Germinal center (tissue), 1 donor: ENCODE measurements around the gene HINFP.
"Not testable (repeated sequence)": the region's sequence is repeated elsewhere in the genome, so short reads cannot be mapped to it uniquely, and the experiment has no call there.

Source experiments
- DNase-seq: peaks from one replicate; pipeline ENCODE4 v3.0.0; 2012; ENCODE audit warnings: mixed read lengths, low spot score

HINFP gene

DNA sequence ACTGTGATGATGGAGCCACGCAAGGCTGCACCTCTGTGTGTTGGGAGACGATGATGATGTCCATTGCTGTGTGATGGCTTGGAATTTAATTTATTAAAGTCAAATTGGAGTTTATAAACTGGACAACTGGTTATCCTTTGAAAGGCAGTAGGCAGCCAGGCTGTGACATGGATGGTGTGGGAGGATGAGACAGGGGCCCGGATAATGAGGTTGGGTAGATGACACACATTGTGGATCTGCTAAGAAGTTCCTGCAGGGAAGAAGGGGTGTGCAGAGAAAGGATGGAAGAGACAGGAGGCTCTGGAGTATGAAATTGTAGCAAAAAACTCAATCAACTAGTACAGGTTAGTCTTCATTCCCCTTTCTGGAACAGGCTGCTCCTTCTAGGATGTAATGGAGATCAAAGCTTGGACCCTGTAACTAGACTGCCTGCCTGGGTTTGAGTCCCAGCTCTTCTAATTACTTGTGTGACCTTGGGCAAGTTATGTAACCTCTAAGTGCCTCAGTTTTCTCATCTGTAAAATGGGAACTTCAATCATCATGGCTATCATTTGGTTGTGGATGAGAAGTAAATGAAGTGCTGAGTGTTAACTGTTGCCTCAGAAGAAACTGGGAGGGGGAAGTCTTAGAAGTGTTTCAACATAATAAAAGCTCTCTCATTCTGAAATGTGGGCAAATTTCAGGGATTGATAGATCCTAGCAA is 4.2 kb upstream of the HINFP start:
- no peak for DNase-seq

DNA sequence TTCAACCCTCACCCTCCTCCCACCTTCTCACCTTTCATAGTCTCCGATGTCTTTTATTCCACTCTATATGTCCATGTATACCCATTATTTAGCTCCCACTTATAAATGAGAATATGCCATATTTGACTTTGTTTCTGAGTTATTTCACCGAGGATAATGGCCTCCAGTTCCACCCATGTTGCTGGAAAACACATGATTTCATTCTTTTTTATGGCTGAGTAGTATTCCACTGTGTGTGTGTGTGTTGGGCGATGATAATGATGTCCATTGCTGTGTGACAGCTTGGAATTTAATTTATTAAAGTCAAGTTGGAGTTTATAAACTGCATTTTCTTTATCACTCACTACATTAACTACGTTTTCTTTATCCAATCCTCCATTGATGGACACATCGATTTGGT is 3.2 kb upstream of the HINFP start:
- DNase-seq = no peak

DNA sequence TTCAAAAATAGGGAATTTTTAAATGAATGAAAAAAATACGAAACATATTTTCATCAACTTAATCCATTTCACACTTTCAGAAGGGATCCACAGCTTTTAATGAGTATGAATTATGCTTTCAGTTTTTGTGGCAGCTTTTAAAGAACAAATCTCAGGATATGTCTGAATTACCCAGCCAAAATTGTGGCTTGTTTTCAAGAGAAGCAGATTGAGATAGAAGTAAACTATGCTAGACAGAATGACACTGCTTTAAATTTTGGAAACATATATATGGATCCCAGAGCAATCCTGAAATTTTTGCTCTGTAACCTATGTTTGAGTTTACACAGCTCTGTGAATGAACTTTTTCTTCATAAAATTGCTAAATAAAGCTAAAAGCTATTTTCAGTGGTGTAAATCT is 2.4 kb upstream of the HINFP start:
- no peak for DNase-seq

DNA sequence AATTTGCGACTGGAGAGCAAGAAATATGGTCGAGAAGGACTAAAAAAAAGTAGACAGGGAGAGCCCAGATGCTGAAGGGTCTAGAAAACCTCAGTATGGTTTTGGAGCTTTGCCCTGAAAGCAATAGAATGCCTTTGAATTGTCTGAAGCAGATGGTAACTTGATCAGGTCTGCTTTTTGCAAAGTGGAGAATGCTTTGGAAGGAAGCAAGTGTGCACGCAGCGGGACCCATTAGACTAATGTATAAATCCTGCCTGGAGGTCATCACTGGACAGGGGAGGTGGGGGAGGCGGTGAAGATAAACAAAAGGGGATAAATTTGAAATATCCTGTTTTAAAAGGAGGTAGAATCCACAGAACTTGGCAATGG is 757 bp upstream of the HINFP start:
- DNase-seq = no peak

DNA sequence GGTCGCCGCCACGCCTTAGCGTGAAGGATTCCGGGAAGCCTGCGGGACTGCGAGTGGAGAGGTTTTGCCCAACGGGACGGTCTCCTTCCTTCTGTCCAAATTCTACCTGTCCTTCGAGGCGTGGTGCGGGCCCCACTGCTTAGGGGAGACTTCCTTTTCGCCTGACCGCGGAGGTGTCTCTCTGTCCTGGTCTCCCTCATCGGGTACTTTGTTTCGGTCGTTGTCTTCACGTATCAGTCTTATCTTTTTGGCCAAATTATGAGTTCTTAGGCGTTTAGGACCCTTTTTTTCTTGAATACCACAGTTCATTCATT is 388 bp downstream of the HINFP start:
- no peak for DNase-seq

DNA sequence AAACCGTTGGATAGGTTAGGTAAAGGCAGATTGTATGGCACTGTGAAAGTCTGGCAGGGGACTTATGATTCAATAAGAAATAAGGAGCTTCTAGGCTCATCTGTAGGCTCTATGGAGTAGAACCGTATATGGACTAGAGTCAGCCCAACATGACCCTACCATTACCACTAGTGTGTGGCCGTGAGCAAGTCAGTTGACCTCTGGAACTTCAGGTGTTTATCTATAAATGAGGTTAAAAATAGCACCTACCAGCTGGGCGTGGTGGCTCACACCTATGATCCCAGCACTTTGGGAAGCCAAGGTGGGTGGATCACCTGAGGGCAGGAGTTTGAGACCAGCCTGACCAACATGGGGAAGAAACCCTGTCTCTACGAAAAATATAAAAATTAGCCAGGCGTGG is 4.4 kb downstream of the HINFP start:
- no peak for DNase-seq

DNA sequence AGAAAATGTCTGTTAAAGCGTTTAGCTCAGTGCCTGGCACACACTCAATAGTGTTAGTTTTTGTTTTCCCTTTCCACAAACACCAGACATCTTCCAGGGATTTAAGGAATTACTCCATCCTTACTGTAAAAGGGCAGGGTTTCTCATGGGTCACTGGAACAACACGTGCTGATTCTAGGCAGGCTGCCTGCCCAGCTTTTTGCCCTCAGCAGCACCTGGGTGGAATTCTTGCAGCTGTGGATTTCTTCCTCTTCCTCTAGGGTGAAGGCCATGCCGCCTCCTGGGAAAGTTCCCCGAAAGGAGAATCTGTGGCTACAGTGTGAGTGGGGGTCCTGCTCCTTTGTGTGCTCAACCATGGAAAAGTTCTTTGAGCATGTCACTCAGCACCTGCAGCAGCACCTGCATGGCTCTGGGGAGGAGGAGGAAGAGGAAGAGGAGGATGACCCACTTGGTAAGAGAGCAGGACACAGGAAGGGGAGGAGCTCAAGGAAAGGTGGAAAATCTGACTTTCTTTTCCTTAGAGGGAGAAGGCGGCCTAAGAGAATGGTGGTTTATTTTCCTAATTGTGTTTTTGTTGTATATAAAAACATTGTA is 5.4 kb downstream of the HINFP start:
- no peak for DNase-seq

DNA sequence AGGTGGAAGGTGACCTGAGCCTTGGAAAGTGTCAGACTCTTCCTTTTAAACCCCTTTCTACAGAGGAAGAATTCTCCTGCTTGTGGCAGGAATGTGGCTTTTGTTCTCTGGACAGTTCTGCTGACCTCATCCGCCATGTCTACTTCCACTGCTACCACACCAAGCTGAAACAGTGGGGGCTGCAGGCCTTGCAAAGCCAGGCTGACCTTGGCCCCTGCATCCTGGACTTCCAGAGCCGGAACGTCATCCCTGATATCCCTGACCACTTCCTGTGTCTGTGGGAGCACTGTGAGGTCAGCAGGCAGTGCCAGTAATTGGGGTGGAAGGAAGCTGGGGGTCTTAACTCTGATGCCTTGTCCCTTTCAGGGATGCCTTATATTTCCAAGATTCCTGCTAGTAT is 9.3 kb downstream of the HINFP start:
- no peak for DNase-seq

DNA sequence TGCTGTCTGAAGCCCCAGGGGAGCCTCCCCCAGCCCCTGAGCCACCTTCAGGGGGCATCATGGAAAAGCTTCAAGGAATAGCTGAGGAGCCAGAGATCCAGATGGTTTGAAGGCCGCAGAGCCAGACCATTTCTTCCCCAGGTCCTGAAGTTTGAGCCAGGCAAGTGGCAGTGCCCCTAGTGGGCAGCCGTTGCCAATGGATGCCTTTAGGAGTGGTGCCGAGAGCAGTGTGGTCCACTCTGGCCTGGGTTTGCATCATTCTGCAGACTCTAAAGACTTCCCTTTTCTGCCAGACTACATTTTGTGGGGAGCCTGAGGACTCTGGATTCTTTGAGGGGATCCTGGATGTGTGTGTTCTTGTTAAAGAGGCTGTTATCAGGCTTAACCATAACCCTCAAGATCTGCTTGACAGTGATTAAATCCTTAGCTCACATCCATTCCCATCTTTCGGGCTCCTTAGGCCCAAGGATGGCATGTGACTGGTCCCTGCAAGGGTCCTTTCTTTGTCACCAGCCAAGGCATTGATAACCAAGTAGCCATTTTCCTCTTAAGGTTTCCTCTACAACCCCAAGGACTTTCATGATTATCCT is 13.1 kb downstream of the HINFP start:
- DNase-seq = peak; percentile 32

DNA sequence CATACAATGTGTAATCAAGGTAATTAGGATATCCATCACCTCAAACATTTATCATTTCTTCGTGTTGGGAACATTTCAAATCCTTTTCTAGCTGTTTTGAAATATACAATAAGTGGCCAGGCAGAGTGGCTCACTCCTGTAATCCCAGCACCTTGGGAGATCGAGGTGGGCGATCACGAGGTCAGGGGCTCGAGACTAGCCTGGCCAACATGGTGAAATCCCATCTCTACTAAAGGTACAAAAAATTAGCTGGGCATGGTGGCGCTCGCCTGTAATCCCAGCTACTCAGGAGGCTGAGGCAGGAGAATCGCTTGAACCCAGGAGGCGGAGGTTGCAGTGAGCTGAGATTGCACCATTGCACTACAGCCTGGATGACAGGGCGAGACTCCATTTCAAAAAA is 17.9 kb downstream of the HINFP start:
- not testable (repeated sequence) for DNase-seq

DNA sequence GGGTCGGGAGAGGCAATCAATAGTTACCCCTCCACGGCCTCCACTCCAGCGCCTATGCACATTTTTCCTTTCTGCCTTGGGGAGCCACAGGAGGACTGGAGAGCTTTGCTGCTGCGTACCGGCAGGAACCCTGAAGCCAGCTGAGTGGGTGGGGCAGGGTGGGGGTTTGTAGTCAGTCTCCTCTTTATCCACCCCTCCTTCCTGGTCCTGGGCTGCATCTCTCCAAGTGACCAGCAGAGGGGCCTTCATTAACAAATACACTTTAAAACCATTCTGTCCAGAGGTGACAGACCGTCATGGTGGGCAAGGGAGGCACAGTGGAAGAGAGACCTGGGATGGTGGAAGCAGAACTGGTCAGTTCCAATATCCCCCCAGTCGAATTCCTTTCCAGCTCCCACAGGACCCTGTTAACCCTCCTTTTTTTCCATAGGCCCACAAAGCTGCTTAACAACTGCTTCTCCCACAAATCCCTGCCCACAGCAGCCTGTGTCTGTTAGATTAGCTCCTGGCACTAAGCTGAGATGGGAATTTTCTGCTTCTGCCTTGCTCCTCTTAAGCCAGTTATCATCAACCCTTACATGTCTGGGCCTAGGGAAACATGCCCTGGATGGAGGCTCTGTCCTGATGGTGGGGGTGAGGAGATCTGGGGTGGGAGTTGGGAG is 23.6 kb downstream of the HINFP start:
- peak; percentile 67 for DNase-seq

DNA sequence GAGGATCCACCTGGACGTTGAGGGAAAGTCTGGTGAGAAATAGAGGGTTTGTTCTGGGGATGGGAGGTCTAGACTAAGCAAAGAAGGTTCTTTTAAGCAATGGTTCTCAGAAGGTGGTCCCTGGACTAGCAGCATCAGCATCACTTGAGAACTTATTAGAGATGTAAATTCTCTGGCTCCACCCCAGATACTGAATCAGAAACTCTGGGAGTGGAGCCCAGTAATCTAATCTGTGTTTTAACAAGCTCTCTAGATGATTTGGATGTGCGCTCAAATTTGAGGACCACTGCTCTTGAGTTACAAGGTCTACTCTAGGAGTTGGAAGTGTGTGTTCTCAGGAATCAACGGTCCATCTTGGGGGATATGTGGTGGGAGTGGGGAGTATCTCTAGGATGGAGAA is 24.2 kb downstream of the HINFP start:
- DNase-seq = no peak

DNA sequence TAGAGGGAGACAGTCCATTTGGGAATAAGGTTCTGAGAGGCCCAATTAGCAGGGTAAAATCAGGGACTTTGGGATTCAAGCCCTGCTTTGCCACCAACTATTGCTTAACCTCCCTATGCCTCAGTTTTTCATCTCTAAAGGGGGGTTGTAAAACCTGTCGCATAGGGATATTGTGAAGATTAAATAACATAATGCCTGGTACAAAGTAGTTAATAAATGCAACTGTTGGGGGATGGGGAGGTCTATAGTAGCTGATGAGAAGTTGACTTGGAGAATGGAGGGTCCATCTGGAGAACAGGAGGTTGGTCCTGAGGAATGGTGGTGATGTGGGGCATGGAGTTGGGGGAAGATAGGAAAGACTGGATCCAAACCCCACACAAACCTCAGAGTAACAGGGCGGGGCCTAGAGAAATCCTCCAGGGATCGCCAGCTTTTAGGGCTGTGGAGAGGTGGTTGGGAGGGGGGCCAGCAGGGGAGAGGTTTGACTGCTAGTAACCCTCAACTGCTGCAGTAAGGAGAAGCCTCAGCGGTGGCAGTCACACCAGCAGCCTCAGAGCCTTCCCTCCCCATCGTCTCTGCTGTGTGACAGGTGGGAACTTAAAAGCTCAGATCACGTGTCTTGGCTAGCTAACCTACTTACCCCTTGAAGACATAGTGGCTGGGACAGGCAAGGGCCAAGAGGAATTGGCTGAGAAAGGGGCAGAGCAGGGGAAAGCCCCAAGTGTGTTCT is 26.4 kb downstream of the HINFP start:
- DNase-seq = no peak

DNA sequence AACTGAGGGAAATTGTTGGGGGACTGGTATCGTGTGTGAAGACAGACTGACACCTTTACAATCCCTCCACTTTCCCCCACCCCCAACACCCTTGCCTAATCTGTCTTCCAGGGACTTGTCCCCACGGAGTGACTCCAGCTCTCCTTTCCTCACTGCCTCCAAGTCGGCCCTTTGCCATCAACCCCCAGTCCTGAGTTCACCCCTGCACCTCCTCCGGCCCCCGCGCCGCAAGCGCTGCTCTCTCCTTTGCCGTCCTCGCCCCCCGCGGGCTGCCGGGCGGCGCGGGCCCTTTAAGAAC is 27.3 kb downstream of the HINFP start:
- no peak for DNase-seq

DNA sequence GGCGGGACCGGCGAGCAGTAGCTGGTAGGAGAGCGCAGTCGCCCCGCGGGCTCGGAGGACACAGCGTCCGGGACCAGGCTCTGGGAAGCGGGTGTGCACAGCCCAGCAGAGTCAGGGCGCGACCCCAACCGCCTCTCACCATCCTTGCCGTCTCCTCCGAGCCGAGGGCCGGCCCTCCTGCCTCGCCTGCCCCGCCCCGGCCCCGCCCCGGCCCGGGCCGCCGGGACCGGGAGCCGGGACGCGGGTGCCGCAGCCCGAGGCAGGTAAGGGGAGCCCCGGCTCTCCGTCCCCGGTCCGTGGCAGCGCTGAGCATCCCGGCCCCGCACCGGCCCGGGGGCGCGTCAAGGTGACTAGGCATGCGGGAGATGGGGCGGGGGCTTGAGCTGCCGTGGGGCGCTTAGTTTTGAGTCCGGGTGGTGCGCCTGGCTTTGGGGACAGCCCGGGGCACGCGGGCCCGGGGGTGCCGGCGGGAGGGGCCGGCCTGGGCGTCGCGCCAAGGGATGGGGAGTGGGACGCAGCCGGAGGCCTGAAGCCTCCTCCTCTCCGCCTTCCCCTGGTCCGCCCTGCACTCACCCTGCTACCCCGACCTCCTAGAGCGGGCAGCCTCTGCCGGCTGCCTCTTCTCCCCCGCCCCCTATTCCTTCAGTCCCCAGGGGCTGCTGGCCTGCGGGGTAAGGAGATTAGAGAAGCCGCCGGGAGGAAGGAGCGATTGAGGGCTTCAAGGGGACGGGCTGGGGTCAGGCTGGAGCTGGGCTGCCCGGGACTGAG is 27.8 kb downstream of the HINFP start, which contains the start of gene ABCG4:
Gene ABCG4 (plus strand): TSS at position 35 of the 768 bp plus-strand sequence. CDS start 914 bp downstream, outside the sequence.
- DNase-seq = peak; percentile 28

DNA sequence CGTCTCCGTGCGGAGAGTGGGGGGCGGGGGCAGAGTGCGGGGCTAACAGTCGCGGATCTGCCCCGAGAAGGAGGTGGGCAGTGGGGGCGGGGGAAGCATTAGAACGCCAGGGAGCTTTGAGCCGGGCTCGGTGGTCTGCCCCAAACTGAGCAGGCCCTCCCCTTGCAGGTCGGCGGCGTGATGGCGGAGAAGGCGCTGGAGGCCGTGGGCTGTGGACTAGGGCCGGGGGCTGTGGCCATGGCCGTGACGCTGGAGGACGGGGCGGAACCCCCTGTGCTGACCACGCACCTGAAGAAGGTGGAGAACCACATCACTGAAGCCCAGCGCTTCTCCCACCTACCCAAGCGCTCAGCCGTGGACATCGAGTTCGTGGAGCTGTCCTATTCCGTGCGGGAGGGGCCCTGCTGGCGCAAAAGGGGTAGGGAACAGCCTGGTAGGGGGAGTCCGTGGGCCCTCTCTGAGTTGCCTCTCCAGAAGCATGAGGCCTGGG is 28.5 kb downstream of the HINFP start:
- no peak for DNase-seq

DNA sequence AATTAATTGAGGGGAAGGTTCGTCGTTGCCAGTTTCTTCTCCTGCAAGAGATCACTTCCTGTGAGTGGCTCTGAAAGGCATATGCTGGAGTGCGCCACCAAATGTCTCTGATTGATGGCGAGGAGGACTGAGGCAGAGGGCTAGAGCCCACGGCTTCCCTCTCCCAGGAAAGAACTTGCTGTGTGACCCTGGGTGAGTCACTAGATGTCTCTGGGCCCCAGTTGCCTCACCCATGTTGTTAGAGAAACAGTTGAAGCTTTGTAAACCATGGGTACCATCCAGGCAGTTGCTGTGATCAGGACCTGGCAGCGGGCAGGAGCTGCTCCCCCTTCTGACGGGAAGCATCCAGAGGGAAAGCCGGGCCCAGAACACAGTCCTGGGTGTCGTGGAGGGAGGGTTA is 30.7 kb downstream of the HINFP start:
- DNase-seq = no peak

DNA sequence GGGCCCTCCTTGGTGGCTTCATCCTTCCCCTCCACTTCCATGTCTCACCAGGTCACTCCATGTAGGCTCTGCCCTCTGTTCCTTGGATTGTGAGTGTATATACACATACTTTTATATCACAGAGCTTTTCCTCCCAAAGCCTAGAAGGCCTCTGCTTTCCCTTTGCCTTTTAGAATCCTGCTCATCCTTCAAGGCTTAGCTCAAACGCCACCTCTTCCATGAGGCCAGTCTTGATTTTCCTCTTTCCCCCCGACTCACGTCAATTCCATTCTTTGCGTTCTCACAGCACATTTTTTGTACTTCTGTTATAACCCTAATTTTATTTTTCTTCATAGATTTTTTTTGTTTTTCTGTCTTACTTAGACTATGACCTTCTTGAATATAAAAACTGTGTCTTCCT is 31.2 kb downstream of the HINFP start:
- no peak for DNase-seq

DNA sequence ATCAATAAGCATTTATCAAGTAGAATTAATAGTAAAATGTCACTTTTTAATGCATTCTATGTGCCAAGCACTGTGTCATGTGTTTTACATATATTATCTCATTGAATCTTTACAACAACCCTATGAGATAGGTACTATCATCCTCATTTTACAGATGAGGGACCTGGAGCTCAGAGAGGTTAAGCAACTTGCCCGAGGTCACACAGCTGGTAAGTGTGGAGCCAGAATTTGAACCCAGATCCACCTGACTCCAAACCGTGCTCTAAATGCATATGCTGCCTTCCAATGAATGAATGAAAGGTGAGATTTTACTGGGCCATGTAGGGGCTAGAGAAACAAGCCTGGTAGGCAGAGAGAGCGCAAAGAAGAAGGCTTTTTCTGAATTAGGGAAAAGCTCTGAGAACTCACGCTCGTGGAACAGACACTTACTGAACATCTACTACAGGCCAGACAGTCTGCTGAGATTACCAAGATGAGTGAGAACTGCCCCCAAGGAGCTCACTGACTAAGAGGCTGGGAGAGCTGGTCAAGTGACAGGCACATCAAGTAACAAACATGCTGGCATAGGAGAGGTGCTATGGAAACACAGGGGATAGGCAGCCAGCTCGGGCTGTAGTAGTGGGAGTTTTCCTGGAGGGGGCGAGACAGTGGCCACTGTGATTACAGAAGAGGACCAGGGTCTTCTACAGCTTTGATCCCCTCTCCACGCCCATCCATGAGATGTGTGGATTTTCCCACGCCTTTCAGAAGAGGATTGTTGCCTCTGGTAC is 31.9 kb downstream of the HINFP start:
- no peak for DNase-seq

DNA sequence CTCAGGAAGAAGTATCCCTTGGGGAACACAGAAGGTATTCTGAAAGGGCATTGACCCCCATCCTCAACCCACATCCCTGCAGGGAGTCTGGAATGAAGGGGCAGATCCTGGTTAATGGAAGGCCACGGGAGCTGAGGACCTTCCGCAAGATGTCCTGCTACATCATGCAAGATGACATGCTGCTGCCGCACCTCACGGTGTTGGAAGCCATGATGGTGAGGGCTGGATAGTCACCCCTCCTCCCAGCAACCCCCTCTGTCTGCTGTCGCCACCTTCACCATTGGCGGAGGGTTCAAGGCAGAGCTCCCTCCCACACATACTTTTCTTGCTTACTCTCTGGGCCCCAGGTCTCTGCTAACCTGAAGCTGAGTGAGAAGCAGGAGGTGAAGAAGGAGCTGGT is 32.8 kb downstream of the HINFP start:
- DNase-seq = no peak
